HepG2 (cell line): ENCODE results near the gene TLCD3A. TPM values are rescaled to one million over a fixed set of nuclear protein-coding genes. Genes with fewer than 3 reads are reported as not detected.

ENCODE experiments used
- ATAC-seq: fragments of 200-7000 bp; cut with Tn5 transposase; 3 replicates; pipeline ENCODE4 v1.9.1; 2020; ENCODE audit warnings: mild to moderate bottlenecking, moderate library complexity
- BruUV-seq: library from RNA; stranded (reverse); fragments of 400-500 nt; replicated peaks from 2 replicates; lab custom pipeline; 2021; lab: Mats Ljungman, UMichigan
- CTCF ChIA-PET: fragments of 300-600 bp; formaldehyde crosslinking; extraction: SDS; loops from one replicate; lab custom pipeline; 2021; ENCODE audit warnings: low total read pairs, inconsistent platforms, low intra/inter-chr PET ratio; lab: Yijun Ruan, JAX
- POLR2A ChIA-PET: fragments of 350-600 bp; sonication (Branson Sonifier 250); formaldehyde crosslinking; loops from one replicate; lab custom pipeline; 2020; ENCODE audit warnings: antibody characterized with exemption, inconsistent platforms; lab: Yijun Ruan, JAX
- DNase-seq: peaks from one replicate; pipeline ENCODE4 v3.0.0-alpha.2; 2015; ENCODE audit warnings: low spot score
- FAIRE-seq: peaks from 3 replicates; lab custom pipeline; 2011; peaks lifted over from hg19 to GRCh38; lab: Jason Lieb, UNC
- H2AFZ ChIP-seq: one replicate; pipeline ENCODE4 v1.6.1; 2011; ENCODE audit warnings: low read length, inconsistent platforms
- H3K27ac ChIP-seq: fragments of 300-600 bp; 3 replicates; pipeline ENCODE4 v1.8.0; 2011; ENCODE audit warnings: mixed run types, mild to moderate bottlenecking, mixed read lengths, low read length, inconsistent platforms; ENCODE audit not compliant: insufficient read depth; ENCODE audit errors: extremely low read length
- H3K27me3 ChIP-seq, 2 experiments: fragments of 200-600 bp in 1 of 2; 2 replicates in 1 of 2; 3 replicates in 1 of 2; pipeline versions ENCODE4 v1.6.0 to v1.8.0; 2011; ENCODE audit warnings: low read length in 2 of 2, mild to moderate bottlenecking in 2 of 2, moderate library complexity in 2 of 2, inconsistent platforms in 1 of 2; ENCODE audit not compliant: insufficient read depth in 2 of 2, control insufficient read depth in 1 of 2
- H3K36me3 ChIP-seq, 2 experiments: fragments of 200-600 bp in 1 of 2; replicated peaks in 1 of 2; 2 replicates in 1 of 2; 3 replicates in 1 of 2; pipeline versions ENCODE4 v1.5.1 to v1.8.0; 2011; ENCODE audit warnings: low read length in 2 of 2, inconsistent platforms in 1 of 2; ENCODE audit not compliant: insufficient read depth in 2 of 2, control insufficient read depth in 1 of 2
- H3K4me1 ChIP-seq: 2 replicates; pipeline ENCODE4 v1.5.1; 2012; ENCODE audit warnings: low read length, inconsistent platforms; ENCODE audit not compliant: insufficient read depth
- H3K4me2 ChIP-seq: 2 replicates; pipeline ENCODE4 v1.6.0; 2011; ENCODE audit warnings: low read depth, low read length, inconsistent platforms
- H3K4me3 ChIP-seq, 3 experiments: fragments of 200-600 bp in 1 of 3; sonication (generic), shearing (Covaris generic) in 1 of 3; replicated peaks in 1 of 3; 2 replicates each; pipeline ENCODE4 v1.5.1; 2011 to 2016; ENCODE audit warnings: low read length in 3 of 3, inconsistent platforms in 2 of 3, low read depth in 2 of 3, mild to moderate bottlenecking in 2 of 3, control low read depth in 1 of 3, mixed read lengths in 1 of 3; ENCODE audit not compliant: insufficient read depth in 1 of 3
- H3K79me2 ChIP-seq: one replicate; pipeline ENCODE4 v1.6.1; 2011; ENCODE audit warnings: low read length, inconsistent platforms; ENCODE audit not compliant: insufficient read depth
- H3K9ac ChIP-seq: 2 replicates; pipeline ENCODE4 v1.6.0; 2011; ENCODE audit warnings: mild to moderate bottlenecking, low read depth, low read length, inconsistent platforms; ENCODE audit not compliant: insufficient read depth
- H3K9me3 ChIP-seq: 2 replicates; pipeline ENCODE4 v1.5.1; 2012; ENCODE audit warnings: mild to moderate bottlenecking, low read length
- H4K20me1 ChIP-seq: 2 replicates; pipeline ENCODE4 v1.6.0; 2011; ENCODE audit warnings: inconsistent platforms, mild to moderate bottlenecking, low read length, moderate library complexity; ENCODE audit not compliant: insufficient read depth
- DMAP1 ChIP-seq: IDR thresholded peaks from 2 replicates; pipeline ENCODE4 v1.6.1; 2016
- MLLT10 ChIP-seq: sonication (generic); formaldehyde crosslinking; IDR thresholded peaks from 2 replicates; pipeline ENCODE4 v1.4.0; 2020; ENCODE audit warnings: missing genetic modification reagents
- SOX5 ChIP-seq: IDR thresholded peaks from 2 replicates; pipeline ENCODE4 v1.6.1; 2016; ENCODE audit warnings: borderline replicate concordance
- TCF12 ChIP-seq, 2 experiments: fragments of 450-650 bp in 1 of 2; sonication (generic) in 1 of 2; formaldehyde crosslinking in 1 of 2; IDR thresholded peaks; 2 replicates each; pipeline versions ENCODE4 v1.6.1 to v1.8.0; 2017 to 2022; ENCODE audit warnings: antibody characterized with exemption in 1 of 2, mild to moderate bottlenecking in 1 of 2, missing genetic modification reagents in 1 of 2, moderate library complexity in 1 of 2
- ZNF230 ChIP-seq: sonication (generic); formaldehyde crosslinking; IDR thresholded peaks from 2 replicates; pipeline ENCODE4 v1.4.0; 2020; ENCODE audit warnings: mild to moderate bottlenecking, missing genetic modification reagents
- ZNF44 ChIP-seq: sonication (generic); formaldehyde crosslinking; IDR thresholded peaks from 2 replicates; pipeline ENCODE4 v1.5.1; 2020; ENCODE audit warnings: mild to moderate bottlenecking, missing genetic modification reagents
- ZNF672 ChIP-seq: sonication (generic); formaldehyde crosslinking; IDR thresholded peaks from 2 replicates; pipeline ENCODE4 v1.8.1; 2022; ENCODE audit warnings: missing genetic modification reagents
- ZSCAN20 ChIP-seq: sonication (generic); formaldehyde crosslinking; IDR thresholded peaks from 2 replicates; pipeline ENCODE4 v1.4.0; 2020; ENCODE audit warnings: missing genetic modification reagents, mild to moderate bottlenecking, borderline replicate concordance
- ZSCAN9 ChIP-seq: IDR thresholded peaks from 2 replicates; pipeline ENCODE4 v1.6.1; 2016; ENCODE audit warnings: borderline replicate concordance
- WGBS: methylation state at CpG from one replicate; pipeline ENCODE4 v1.1.6; 2017; ENCODE audit warnings: low lambda C conversion rate; 5-methylcytosine and 5-hydroxymethylcytosine counted together
- in situ Hi-C: cut with HindIII; loops from 2 replicates; pipeline ENCODE4 v1.10.0; 2017; ENCODE audit warnings: low pct_unique_long_range_greater_than_20kb; ENCODE audit not compliant: extremely low pct_ligation_motif_present
- intact Hi-C: fragments of 100-400 bp; cut with micrococcal nuclease; formaldehyde crosslinking; loops from one replicate; pipeline ENCODE4 v1.10.0; 2022; ENCODE audit not compliant: unreplicated experiment
- polyA plus RNA-seq, 8 experiments: library from polyadenylated mRNA; depleted of rRNA in 3 of 8; stranded (reverse) in 7 of 8; unstranded in 1 of 8; fragments of >200 nt; fragmentation: Illumina TruSeq in 4 of 8; extraction: Trizol in 4 of 8; gene quantifications; 2 replicates each; pipeline versions ENCODE4 v1.2.1 to v1.2.3, GENCODE V29; 2011 to 2016; ENCODE audit warnings: low read depth in 4 of 8, missing spikeins in 1 of 8, mixed read lengths in 1 of 8; ENCODE audit not compliant: insufficient read depth in 1 of 8
- total RNA-seq, 5 experiments: library from RNA; depleted of rRNA; stranded (reverse); fragments of >200 nt; fragmentation: Illumina TruSeq; extraction: Trizol; gene quantifications; 2 replicates each; pipeline ENCODE4 v1.2.3, GENCODE V29; 2016; ENCODE audit warnings: low read depth in 1 of 5
- TF ChIP-seq, protein P1 (sequence below): sonication (generic); formaldehyde crosslinking; IDR thresholded peaks from 2 replicates; pipeline ENCODE4 v1.4.0; 2020; ENCODE audit warnings: mild to moderate bottlenecking, missing genetic modification reagents
- TF ChIP-seq, protein P2 (sequence below): sonication (generic); formaldehyde crosslinking; IDR thresholded peaks from 2 replicates; pipeline ENCODE4 v1.9.0; 2022; ENCODE audit warnings: missing genetic modification reagents, mild to moderate bottlenecking, borderline replicate concordance
- TF ChIP-seq, protein P3 (sequence below): sonication (generic); formaldehyde crosslinking; IDR thresholded peaks from 2 replicates; pipeline ENCODE4 v1.4.0; 2020; ENCODE audit warnings: mild to moderate bottlenecking, low read depth, missing genetic modification reagents
- TF ChIP-seq, protein P4 (sequence below): sonication (generic); formaldehyde crosslinking; IDR thresholded peaks from 2 replicates; pipeline ENCODE4 v1.4.0; 2020; ENCODE audit warnings: missing genetic modification reagents

Gene TLCD3A
- total and polyA plus RNA-seq, 2 of the 13 experiments (the other 11 are each of a cell fraction or from before 2014, with no cell fraction given) = 25.2 to 46.6 TPM

DNA sequence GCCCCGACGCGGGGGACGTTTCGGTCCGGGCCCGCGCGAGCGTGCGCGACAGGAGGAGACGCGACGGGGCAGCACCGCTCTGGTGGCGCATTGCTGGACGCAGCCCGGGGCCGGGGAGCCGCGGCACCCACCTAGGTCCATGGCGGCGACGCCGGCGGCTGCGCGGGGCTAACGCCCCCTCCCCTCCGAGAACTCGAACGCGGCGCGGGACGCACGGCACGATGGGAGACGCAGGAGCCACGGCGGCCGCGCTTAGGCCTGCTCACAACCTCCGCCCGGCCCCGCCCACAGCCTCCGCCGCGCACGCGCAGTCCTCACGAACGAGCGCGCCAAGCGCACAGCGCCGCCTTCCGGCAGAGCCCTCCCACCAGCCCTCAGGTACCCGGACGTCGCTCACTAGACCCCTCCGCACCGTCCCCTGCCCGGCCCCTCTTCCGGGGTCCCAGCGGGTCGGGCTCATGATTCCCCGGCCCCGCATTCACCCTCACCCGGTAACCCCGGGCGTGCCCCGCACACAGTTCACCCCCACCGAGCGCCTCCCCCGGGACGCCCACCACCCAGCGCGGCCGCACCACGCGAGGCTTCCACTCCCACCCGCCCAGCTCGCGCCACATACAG lies 19.7 kb downstream of the TLCD3A start, which contains the start of gene GEMIN4:
TSS of gene GEMIN4 (minus strand) at position 263 of the 618 bp plus-strand sequence. CDS start at position 141, 122 bp downstream.
- DNase-seq (peak; percentile 79), ATAC-seq (peak; percentile 87), FAIRE-seq (peak; percentile 44)
- Histone ChIP-seq H3K79me2 (peaks cover 26% of the 10 kb centered on the region), H3K4me1 (peaks cover 26% of the 10 kb centered on the region), H3K36me3 (peaks cover 5 to 12% of the 10 kb centered on the region in 2 experiments), H3K27ac (peak within 1 kb of the TSS; percentile 72), H3K4me2 (peak within 1 kb of the TSS; percentile 85), H3K27me3 (no peaks in the 10 kb centered on the region), H4K20me1 (no peaks in the 10 kb centered on the region), H3K4me3 (peak within 1 kb of the TSS; percentile 74 to 84 (median 78)), H3K9ac (peak within 1 kb of the TSS; percentile 90), H3K9me3 (no peaks in the 10 kb centered on the region), H2AFZ (no peak within 1 kb of the TSS)
- ChIA-PET POLR2A (interaction anchor here (0.8 to 1.2 kb wide), 4 partner anchors 19 to 229 kb away, joined by 3 read pairs; partner anchors contain the start of genes GLOD4 and MRM3), CTCF (interaction anchor here (1.4 kb wide), 1 partner anchor 37 kb away, joined by 4 read pairs; the partner anchor contains the start of gene VPS53)
- WGBS = 20% methylated on average over 3 of the region's 87 CpGs
- no TSS peak for BruUV-seq
- intact Hi-C loops (no loop called here), in situ Hi-C loops (no loop called here)
- peak; percentile 61; the same call in 1 of the 2 replicates for TF ChIP-seq ZNF230
- TF ChIP-seq, protein P1, sequence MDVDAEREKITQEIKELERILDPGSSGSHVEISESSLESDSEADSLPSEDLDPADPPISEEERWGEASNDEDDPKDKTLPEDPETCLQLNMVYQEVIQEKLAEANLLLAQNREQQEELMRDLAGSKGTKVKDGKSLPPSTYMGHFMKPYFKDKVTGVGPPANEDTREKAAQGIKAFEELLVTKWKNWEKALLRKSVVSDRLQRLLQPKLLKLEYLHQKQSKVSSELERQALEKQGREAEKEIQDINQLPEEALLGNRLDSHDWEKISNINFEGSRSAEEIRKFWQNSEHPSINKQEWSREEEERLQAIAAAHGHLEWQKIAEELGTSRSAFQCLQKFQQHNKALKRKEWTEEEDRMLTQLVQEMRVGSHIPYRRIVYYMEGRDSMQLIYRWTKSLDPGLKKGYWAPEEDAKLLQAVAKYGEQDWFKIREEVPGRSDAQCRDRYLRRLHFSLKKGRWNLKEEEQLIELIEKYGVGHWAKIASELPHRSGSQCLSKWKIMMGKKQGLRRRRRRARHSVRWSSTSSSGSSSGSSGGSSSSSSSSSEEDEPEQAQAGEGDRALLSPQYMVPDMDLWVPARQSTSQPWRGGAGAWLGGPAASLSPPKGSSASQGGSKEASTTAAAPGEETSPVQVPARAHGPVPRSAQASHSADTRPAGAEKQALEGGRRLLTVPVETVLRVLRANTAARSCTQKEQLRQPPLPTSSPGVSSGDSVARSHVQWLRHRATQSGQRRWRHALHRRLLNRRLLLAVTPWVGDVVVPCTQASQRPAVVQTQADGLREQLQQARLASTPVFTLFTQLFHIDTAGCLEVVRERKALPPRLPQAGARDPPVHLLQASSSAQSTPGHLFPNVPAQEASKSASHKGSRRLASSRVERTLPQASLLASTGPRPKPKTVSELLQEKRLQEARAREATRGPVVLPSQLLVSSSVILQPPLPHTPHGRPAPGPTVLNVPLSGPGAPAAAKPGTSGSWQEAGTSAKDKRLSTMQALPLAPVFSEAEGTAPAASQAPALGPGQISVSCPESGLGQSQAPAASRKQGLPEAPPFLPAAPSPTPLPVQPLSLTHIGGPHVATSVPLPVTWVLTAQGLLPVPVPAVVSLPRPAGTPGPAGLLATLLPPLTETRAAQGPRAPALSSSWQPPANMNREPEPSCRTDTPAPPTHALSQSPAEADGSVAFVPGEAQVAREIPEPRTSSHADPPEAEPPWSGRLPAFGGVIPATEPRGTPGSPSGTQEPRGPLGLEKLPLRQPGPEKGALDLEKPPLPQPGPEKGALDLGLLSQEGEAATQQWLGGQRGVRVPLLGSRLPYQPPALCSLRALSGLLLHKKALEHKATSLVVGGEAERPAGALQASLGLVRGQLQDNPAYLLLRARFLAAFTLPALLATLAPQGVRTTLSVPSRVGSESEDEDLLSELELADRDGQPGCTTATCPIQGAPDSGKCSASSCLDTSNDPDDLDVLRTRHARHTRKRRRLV (CRISPR knock-in tag) = peak; percentile 65; the same call in 1 of the 2 replicates
- TF ChIP-seq, protein P2, sequence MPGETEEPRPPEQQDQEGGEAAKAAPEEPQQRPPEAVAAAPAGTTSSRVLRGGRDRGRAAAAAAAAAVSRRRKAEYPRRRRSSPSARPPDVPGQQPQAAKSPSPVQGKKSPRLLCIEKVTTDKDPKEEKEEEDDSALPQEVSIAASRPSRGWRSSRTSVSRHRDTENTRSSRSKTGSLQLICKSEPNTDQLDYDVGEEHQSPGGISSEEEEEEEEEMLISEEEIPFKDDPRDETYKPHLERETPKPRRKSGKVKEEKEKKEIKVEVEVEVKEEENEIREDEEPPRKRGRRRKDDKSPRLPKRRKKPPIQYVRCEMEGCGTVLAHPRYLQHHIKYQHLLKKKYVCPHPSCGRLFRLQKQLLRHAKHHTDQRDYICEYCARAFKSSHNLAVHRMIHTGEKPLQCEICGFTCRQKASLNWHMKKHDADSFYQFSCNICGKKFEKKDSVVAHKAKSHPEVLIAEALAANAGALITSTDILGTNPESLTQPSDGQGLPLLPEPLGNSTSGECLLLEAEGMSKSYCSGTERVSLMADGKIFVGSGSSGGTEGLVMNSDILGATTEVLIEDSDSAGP (CRISPR knock-in tag) = peak; percentile 45
- 0 out of 2 replicates have a peak, but pooled peaks have one; percentile 50 for TF ChIP-seq ZSCAN9 (CRISPR knock-in tag)
- TF ChIP-seq, protein P3, sequence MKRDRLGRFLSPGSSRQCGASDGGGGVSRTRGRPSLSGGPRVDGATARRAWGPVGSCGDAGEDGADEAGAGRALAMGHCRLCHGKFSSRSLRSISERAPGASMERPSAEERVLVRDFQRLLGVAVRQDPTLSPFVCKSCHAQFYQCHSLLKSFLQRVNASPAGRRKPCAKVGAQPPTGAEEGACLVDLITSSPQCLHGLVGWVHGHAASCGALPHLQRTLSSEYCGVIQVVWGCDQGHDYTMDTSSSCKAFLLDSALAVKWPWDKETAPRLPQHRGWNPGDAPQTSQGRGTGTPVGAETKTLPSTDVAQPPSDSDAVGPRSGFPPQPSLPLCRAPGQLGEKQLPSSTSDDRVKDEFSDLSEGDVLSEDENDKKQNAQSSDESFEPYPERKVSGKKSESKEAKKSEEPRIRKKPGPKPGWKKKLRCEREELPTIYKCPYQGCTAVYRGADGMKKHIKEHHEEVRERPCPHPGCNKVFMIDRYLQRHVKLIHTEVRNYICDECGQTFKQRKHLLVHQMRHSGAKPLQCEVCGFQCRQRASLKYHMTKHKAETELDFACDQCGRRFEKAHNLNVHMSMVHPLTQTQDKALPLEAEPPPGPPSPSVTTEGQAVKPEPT (CRISPR knock-in tag) = 0 out of 2 replicates have a peak, but pooled peaks have one; percentile 19
- TF ChIP-seq TCF12 (IDR thresholded peaks at IDR 0.05) = no peak
- TF ChIP-seq TCF12 (CRISPR knock-in tag; IDR thresholded peaks at IDR 0.05) = no peak; the same call in 1 of the 2 replicates
- TF ChIP-seq, protein P4, sequence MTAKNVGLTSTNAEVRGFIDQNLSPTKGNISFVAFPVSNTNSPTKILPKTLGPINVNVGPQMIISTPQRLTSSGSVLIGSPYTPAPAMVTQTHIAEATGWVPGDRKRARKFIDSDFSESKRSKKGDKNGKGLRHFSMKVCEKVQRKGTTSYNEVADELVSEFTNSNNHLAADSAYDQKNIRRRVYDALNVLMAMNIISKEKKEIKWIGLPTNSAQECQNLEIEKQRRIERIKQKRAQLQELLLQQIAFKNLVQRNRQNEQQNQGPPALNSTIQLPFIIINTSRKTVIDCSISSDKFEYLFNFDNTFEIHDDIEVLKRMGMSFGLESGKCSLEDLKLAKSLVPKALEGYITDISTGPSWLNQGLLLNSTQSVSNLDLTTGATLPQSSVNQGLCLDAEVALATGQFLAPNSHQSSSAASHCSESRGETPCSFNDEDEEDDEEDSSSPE (CRISPR knock-in tag) = peak; percentile 95
- TF ChIP-seq SOX5 (CRISPR knock-in tag) = no peak
- TF ChIP-seq ZNF672 (CRISPR knock-in tag) = no peak
- TF ChIP-seq ZNF44 (CRISPR knock-in tag) = 0 out of 2 replicates have a peak, but pooled peaks have one; percentile 65
- no peak for TF ChIP-seq MLLT10 (CRISPR knock-in tag)
- TF ChIP-seq ZSCAN20 (CRISPR knock-in tag) = peak; percentile 62; the same call in 1 of the 2 replicates
- TF ChIP-seq DMAP1 (CRISPR knock-in tag) = peak; percentile 76
